Kidney (tissue), 14 donors: ENCODE results near the gene RAB11FIP3. TPM values are rescaled to one million over a fixed set of nuclear protein-coding genes. Genes with fewer than 3 reads are reported as not detected.
"Not testable (repeated sequence)": the region's sequence is repeated elsewhere in the genome, so short reads cannot be mapped to it uniquely, and the experiment has no call there.

Source experiments
- DNase-seq, 5 donors: peaks; one replicate each; pipeline ENCODE4 v3.0.0-alpha.2; 2013 to 2020
- FAIRE-seq: peaks from 2 replicates; lab custom pipeline; 2012; peaks lifted over from hg19 to GRCh38; lab: Jason Lieb, UNC
- H3K27ac ChIP-seq, 2 donors: one replicate each; pipeline ENCODE4 v1.7.0; 2013; ENCODE audit warnings: low read depth in 2 of 2, low read length in 2 of 2, inconsistent platforms in 1 of 2
- H3K27me3 ChIP-seq: one replicate; pipeline ENCODE4 v1.7.1; 2013; ENCODE audit warnings: low read length, inconsistent platforms; ENCODE audit not compliant: control insufficient read depth, insufficient read depth
- H3K36me3 ChIP-seq, 3 donors: one replicate each; pipeline versions ENCODE4 v1.7.0 to v1.7.1; 2013; ENCODE audit warnings: low read length in 3 of 3, control low read depth in 1 of 3, inconsistent platforms in 1 of 3; ENCODE audit not compliant: insufficient read depth in 3 of 3, control insufficient read depth in 2 of 3
- H3K4me1 ChIP-seq, 3 donors: one replicate each; pipeline versions ENCODE4 v1.7.0 to v1.7.1; 2013; ENCODE audit warnings: low read length in 3 of 3, inconsistent platforms in 1 of 3, low read depth in 1 of 3; ENCODE audit not compliant: control insufficient read depth in 2 of 3, insufficient read depth in 2 of 3
- H3K4me3 ChIP-seq, 3 donors: one replicate each; pipeline versions ENCODE4 v1.7.0 to v1.8.1; 2013; ENCODE audit warnings: low read length in 3 of 3, control low read depth in 1 of 3, inconsistent platforms in 1 of 3
- H3K9ac ChIP-seq, 3 donors: one replicate each; pipeline versions ENCODE4 v1.7.0 to v1.7.1; 2013; ENCODE audit warnings: low read length in 3 of 3, control low read depth in 1 of 3, inconsistent platforms in 1 of 3
- H3K9me3 ChIP-seq, 3 donors: one replicate each; pipeline versions ENCODE4 v1.7.0 to v1.7.1; 2013; ENCODE audit warnings: low read length in 3 of 3, control low read depth in 1 of 3, inconsistent platforms in 1 of 3; ENCODE audit not compliant: control insufficient read depth in 2 of 3, insufficient read depth in 1 of 3
- CTCF ChIP-seq: IDR thresholded peaks from 3 replicates; pipeline ENCODE4 v1.5.1; 2012; ENCODE audit warnings: mild to moderate bottlenecking, moderate library complexity, borderline replicate concordance; ENCODE audit not compliant: insufficient read depth; ENCODE audit errors: extremely low read depth
- intact Hi-C: fragments of 100-400 bp; cut with DNase I; formaldehyde crosslinking; loops from one replicate; pipeline ENCODE4 v1.11.1; 2022
- polyA plus RNA-seq: library from polyadenylated mRNA; stranded (reverse); fragments of 350-450 nt; fragmentation: Illumina TruSeq; extraction: RNeasy Lipid Tissue Mini Kit (QIAGEN cat#74804); gene quantifications from one replicate; pipeline ENCODE4 v1.2.3, GENCODE V29; 2014; ENCODE audit warnings: low read depth, low replicate concordance; ENCODE audit not compliant: insufficient read depth
- total RNA-seq: library from RNA; stranded (reverse); fragmentation: NEBNext Ultra II Directional; extraction: Animal tissue kit (Norgen Biotek cat#: 25700); gene quantifications from one replicate; pipeline ENCODE4 v1.2.1, GENCODE V29; 2021
- donor health status: control.
- donor health status: control.
- donor health status: control.
- donor health status: control.
- donor health status: control.
- donor health status: DM: yes; HTN: yes; CAD: no.
- donor health status: Normal renal cell carcinoma (clear cell type).

The RAB11FIP3 gene
- total and polyA plus RNA-seq, 2 donors from 2014 or later: 84.9 to 162 TPM

GRCh38 chr16:491220-491919 lies 65.9 kb downstream of the RAB11FIP3 start:
- peak in 4 of 5 donors; percentile 64 to 75 (median 72) for DNase-seq
- Histone ChIP-seq H3K36me3 (peaks cover 0 to 49% (median 25%) of the 10 kb centered on the region in 3 donors), H3K4me1 (peaks cover 0 to 2% (median 0%) of the 10 kb centered on the region in 3 donors), H3K27ac (no peak overlapping the region), H3K4me3 (no peak overlapping the region), H3K9me3 (no peaks in the 10 kb centered on the region), H3K9ac (no peak overlapping the region), H3K27me3 (no peaks in the 10 kb centered on the region)
- no peak for TF ChIP-seq CTCF
- FAIRE-seq: no peak
- intact Hi-C loops: no loop called here

GRCh38 chr16:492211-492875 lies 66.9 kb downstream of the RAB11FIP3 start:
- no peak overlapping the region for H3K27ac ChIP-seq
- no peak for FAIRE-seq
- H3K36me3 ChIP-seq: peaks cover 0 to 46% (median 27%) of the 10 kb centered on the region in 3 donors
- peaks cover 0 to 2% (median 0%) of the 10 kb centered on the region in 3 donors for H3K4me1 ChIP-seq
- intact Hi-C loops: no loop called here
- no peak overlapping the region for H3K4me3 ChIP-seq
- peak in 1 of 5 donors; percentile 74 for DNase-seq
- no peaks in the 10 kb centered on the region for H3K9me3 ChIP-seq
- H3K27me3 ChIP-seq: no peaks in the 10 kb centered on the region
- TF ChIP-seq CTCF: no peak
- no peak overlapping the region for H3K9ac ChIP-seq

GRCh38 chr16:494676-495075 lies 69.2 kb downstream of the RAB11FIP3 start:
- peak in 1 of 5 donors; percentile 54 for DNase-seq
- H3K9ac ChIP-seq, FAIRE-seq: not testable (repeated sequence)

GRCh38 chr16:495127-495748 lies 69.8 kb downstream of the RAB11FIP3 start:
- no peak overlapping the region for H3K9ac ChIP-seq
- peaks cover 0 to 36% (median 18%) of the 10 kb centered on the region in 3 donors for H3K36me3 ChIP-seq
- H3K4me1 ChIP-seq: peaks cover 0 to 2% (median 0%) of the 10 kb centered on the region in 3 donors
- no peak overlapping the region for H3K4me3 ChIP-seq
- H3K27ac ChIP-seq: no peak overlapping the region
- no peaks in the 10 kb centered on the region for H3K27me3 ChIP-seq
- TF ChIP-seq CTCF: peak; percentile 27
- DNase-seq (peak in 2 of 5 donors; percentile 45 to 50), FAIRE-seq (no peak)
- H3K9me3 ChIP-seq: no peaks in the 10 kb centered on the region
- intact Hi-C loops: no loop called here

More at GRCh38 chr16:494676-495075, 69.2 kb downstream of the RAB11FIP3 start:
- H3K4me1 ChIP-seq, H3K9me3 ChIP-seq, H3K27ac ChIP-seq, intact Hi-C loops, H3K27me3 ChIP-seq, H3K4me3 ChIP-seq: not testable (repeated sequence)
- H3K36me3 ChIP-seq: peaks cover 0 to 41% (median 23%) of the 10 kb centered on the region in 3 donors
